PC-3 (cell line): ENCODE results near the gene SEMA4A. TPM values are rescaled to one million over a fixed set of nuclear protein-coding genes. Genes with fewer than 3 reads are reported as not detected.

Source experiments
- ATAC-seq: fragments of 200-7000 bp; cut with Tn5 transposase; 2 replicates; pipeline ENCODE4 v1.9.1; 2020; ENCODE audit warnings: mild to moderate bottlenecking, moderate library complexity
- BruUV-seq: library from RNA; stranded (reverse); fragments of 400-500 nt; replicated peaks from 2 replicates; lab custom pipeline; 2021; lab: Mats Ljungman, UMichigan
- CTCF ChIA-PET: fragments of 300-600 bp; sonication (Branson Sonifier 250); formaldehyde crosslinking; loops from one replicate; lab custom pipeline; 2022; ENCODE audit warnings: antibody characterized with exemption; lab: Charles Lee
- POLR2A ChIA-PET: fragments of 300-600 bp; sonication (Branson Sonifier 250); formaldehyde crosslinking; loops from one replicate; lab custom pipeline; 2022; ENCODE audit warnings: antibody characterized with exemption; ENCODE audit not compliant: unreplicated experiment; lab: Charles Lee
- DNase-seq: peaks from one replicate; pipeline ENCODE4 v3.0.0-alpha.2; 2015
- H2AFZ ChIP-seq: fragments of 300-600 bp; sonication (generic); 2 replicates; pipeline ENCODE4 v1.6.0; 2016; ENCODE audit warnings: antibody characterized with exemption, low read length
- H3F3A ChIP-seq: fragments of 300-600 bp; sonication (generic); one replicate; pipeline ENCODE4 v1.6.0; 2017; ENCODE audit warnings: antibody characterized with exemption, low read length, control low read depth, mild to moderate bottlenecking; ENCODE audit not compliant: unreplicated experiment
- H3K27ac ChIP-seq: fragments of 300-600 bp; sonication (generic); 2 replicates; pipeline ENCODE4 v1.5.1; 2016; ENCODE audit warnings: mild to moderate bottlenecking, low read length
- H3K27me3 ChIP-seq: fragments of 300-600 bp; sonication (generic); 2 replicates; pipeline ENCODE4 v1.6.1; 2016; ENCODE audit warnings: low read length, mixed read lengths
- H3K36me3 ChIP-seq: fragments of 300-600 bp; sonication (generic); 2 replicates; pipeline ENCODE4 v1.6.1; 2016; ENCODE audit warnings: low read depth, mixed run types, low read length, mixed read lengths
- H3K4me1 ChIP-seq: fragments of 300-600 bp; sonication (generic); 2 replicates; pipeline ENCODE4 v1.5.1; 2016; ENCODE audit warnings: low read length; ENCODE audit not compliant: insufficient read depth
- H3K4me2 ChIP-seq: fragments of 300-600 bp; sonication (generic); 2 replicates; pipeline ENCODE4 v1.6.0; 2016; ENCODE audit warnings: low read length
- H3K4me3 ChIP-seq: fragments of 300-600 bp; sonication (generic); 2 replicates; pipeline ENCODE4 v1.5.1; 2016; ENCODE audit warnings: mild to moderate bottlenecking, low read length, mixed read lengths
- H3K79me2 ChIP-seq: fragments of 300-600 bp; sonication (generic); 2 replicates; pipeline ENCODE4 v1.6.1; 2017; ENCODE audit warnings: low read length, mixed read lengths
- H3K9ac ChIP-seq: fragments of 300-600 bp; sonication (generic); 2 replicates; pipeline ENCODE4 v1.6.0; 2016; ENCODE audit warnings: mild to moderate bottlenecking, low read length
- H3K9me2 ChIP-seq: fragments of 300-600 bp; sonication (generic); replicated peaks from 2 replicates; pipeline ENCODE4 v1.6.1; 2016; ENCODE audit warnings: mixed run types, low read length, mixed read lengths
- H3K9me3 ChIP-seq: fragments of 300-600 bp; sonication (generic); 2 replicates; pipeline ENCODE4 v1.6.1; 2016; ENCODE audit warnings: low read length, mixed read lengths
- H4K20me1 ChIP-seq: fragments of 300-600 bp; sonication (generic); 2 replicates; pipeline ENCODE4 v1.6.1; 2016; ENCODE audit warnings: low read length, mixed read lengths
- EZH2 ChIP-seq: fragments of 300-600 bp; sonication (generic); IDR thresholded peaks from one replicate; pipeline ENCODE4 v1.6.1; 2017; ENCODE audit warnings: antibody characterized with exemption, mild to moderate bottlenecking, low read length; ENCODE audit not compliant: unreplicated experiment
- EZH2phosphoT487 ChIP-seq: fragments of 300-600 bp; sonication (generic); IDR thresholded peaks from 2 replicates; pipeline ENCODE4 v1.6.1; 2018; ENCODE audit warnings: mild to moderate bottlenecking, antibody characterized with exemption, low read length, borderline replicate concordance
- intact Hi-C: fragments of 100-400 bp; cut with micrococcal nuclease; formaldehyde crosslinking; loops from 2 replicates; pipeline ENCODE4 v1.9.0; 2023
- total RNA-seq: library from RNA; depleted of rRNA; stranded (reverse); fragments of >200 nt; gene quantifications from 2 replicates; pipeline ENCODE4 v1.2.3, GENCODE V29; 2014
- TF ChIP-seq, protein P1 (sequence below): fragments of 300-600 bp; sonication (generic); conservative IDR thresholded peaks from 2 replicates; pipeline ENCODE4 v1.5.1; 2017; ENCODE audit warnings: antibody characterized with exemption, low read depth, mild to moderate bottlenecking, low read length

SEMA4A gene
- total RNA-seq, 1 experiment from 2014 or later, result 5.8 TPM

DNA sequence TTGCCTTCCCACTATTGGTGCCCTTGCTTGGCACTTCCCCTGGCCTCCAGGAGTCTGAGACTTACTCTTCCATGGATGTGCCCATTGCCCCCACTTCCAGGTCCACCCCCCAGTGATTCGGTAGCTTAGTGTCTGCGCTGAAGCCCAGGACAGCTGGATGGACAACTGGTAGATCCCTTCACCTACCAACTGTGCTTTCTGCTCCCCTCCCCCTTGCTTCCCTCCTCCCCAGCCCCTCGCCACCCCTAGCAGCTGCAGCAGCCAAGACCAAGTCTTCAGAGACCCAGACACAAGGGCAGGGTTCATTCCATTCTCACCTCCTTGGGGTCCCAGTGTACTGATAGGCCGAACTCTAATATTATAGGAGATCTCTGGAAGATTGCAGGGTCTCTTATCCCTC is 31.9 kb upstream of the SEMA4A start:
- H3K4me3 ChIP-seq, result peak overlapping the region; percentile 54
- H3F3A ChIP-seq, result peaks cover 9% of the 10 kb centered on the region
- H3K9me3 ChIP-seq, result no peaks in the 10 kb centered on the region
- ChIA-PET CTCF (interaction anchor here (0.7 to 2.5 kb wide), 2 partner anchors 20 to 25 kb away, joined by 7 to 17 read pairs; no protein-coding TSS in a partner anchor), POLR2A (no interaction called here)
- no TSS peak for BruUV-seq
- H3K27me3 ChIP-seq, result no peaks in the 10 kb centered on the region
- DNase-seq (no peak), ATAC-seq (no peak)
- H3K4me1 ChIP-seq, result peaks cover 84% of the 10 kb centered on the region
- H3K9ac ChIP-seq, result no peak overlapping the region
- H3K4me2 ChIP-seq, result peak overlapping the region; percentile 93
- H2AFZ ChIP-seq, result no peak overlapping the region
- H3K27ac ChIP-seq, result peak overlapping the region; percentile 18
- H3K79me2 ChIP-seq, result peaks cover 93% of the 10 kb centered on the region
- H4K20me1 ChIP-seq, result peaks cover 63% of the 10 kb centered on the region
- TF ChIP-seq EZH2phosphoT487 (no peak), EZH2 (no peak)
- TF ChIP-seq, protein P1, sequence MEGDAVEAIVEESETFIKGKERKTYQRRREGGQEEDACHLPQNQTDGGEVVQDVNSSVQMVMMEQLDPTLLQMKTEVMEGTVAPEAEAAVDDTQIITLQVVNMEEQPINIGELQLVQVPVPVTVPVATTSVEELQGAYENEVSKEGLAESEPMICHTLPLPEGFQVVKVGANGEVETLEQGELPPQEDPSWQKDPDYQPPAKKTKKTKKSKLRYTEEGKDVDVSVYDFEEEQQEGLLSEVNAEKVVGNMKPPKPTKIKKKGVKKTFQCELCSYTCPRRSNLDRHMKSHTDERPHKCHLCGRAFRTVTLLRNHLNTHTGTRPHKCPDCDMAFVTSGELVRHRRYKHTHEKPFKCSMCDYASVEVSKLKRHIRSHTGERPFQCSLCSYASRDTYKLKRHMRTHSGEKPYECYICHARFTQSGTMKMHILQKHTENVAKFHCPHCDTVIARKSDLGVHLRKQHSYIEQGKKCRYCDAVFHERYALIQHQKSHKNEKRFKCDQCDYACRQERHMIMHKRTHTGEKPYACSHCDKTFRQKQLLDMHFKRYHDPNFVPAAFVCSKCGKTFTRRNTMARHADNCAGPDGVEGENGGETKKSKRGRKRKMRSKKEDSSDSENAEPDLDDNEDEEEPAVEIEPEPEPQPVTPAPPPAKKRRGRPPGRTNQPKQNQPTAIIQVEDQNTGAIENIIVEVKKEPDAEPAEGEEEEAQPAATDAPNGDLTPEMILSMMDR, result no peak
- H3K36me3 ChIP-seq, result peaks cover 32% of the 10 kb centered on the region
- no peaks in the 10 kb centered on the region for H3K9me2 ChIP-seq
- intact Hi-C loops, result loop anchor here (5.0 kb wide), 1 partner anchor 144 kb away; the partner anchor contains the start of gene ARHGEF2

DNA sequence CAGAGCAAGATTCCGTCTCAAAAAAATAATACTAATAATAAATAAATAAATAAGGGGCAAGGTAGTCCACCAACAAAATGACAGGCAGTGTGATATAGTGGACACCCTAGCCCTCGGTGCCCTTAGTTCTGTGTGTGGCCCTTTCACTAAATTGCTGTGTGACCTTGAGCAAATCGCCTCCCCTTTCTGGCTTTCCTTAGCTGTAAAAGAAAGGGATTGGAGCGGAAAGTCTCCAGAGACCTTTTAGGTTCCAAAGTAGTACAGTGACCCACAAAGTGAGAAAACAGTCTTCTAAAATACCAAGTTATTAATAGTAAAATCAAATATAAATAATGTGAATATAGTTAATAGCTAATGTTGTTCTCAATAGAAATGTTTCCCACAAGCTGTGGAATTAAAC is 31.3 kb upstream of the SEMA4A start:
- BruUV-seq, result no TSS peak
- POLR2A ChIA-PET, result no interaction called here
- no peaks in the 10 kb centered on the region for H3K9me3 ChIP-seq
- H3K4me3 ChIP-seq, result peak overlapping the region; percentile 54
- no peaks in the 10 kb centered on the region for H3K9me2 ChIP-seq
- no peak for ATAC-seq
- no peak overlapping the region for H2AFZ ChIP-seq
- peaks cover 60% of the 10 kb centered on the region for H4K20me1 ChIP-seq
- TF ChIP-seq EZH2phosphoT487 (no peak), EZH2 (no peak)
- TF ChIP-seq, protein P1, result no peak
- H3F3A ChIP-seq, result peaks cover 9% of the 10 kb centered on the region
- CTCF ChIA-PET, result interaction anchor here (0.9 to 2.5 kb wide), 2 partner anchors 25 to 103 kb away, joined by 3 to 7 read pairs; no protein-coding TSS in a partner anchor
- intact Hi-C loops, result loop anchor here (5.0 kb wide), 1 partner anchor 145 kb away; the partner anchor contains the start of gene ARHGEF2
- peaks cover 28% of the 10 kb centered on the region for H3K36me3 ChIP-seq
- peak overlapping the region; percentile 93 for H3K4me2 ChIP-seq
- no peaks in the 10 kb centered on the region for H3K27me3 ChIP-seq
- H3K9ac ChIP-seq, result peak overlapping the region; percentile 93
- DNase-seq, result no peak
- H3K79me2 ChIP-seq, result peaks cover 93% of the 10 kb centered on the region
- H3K27ac ChIP-seq, result peak overlapping the region; percentile 98
- peaks cover 90% of the 10 kb centered on the region for H3K4me1 ChIP-seq
